H1 (cell line): ENCODE measurements around the gene ZSCAN10. TPM values are rescaled to one million over a fixed set of nuclear protein-coding genes. Genes with fewer than 3 reads are reported as not detected.

Experiments used
- CTCF ChIA-PET: fragments of 300-600 bp; sonication (Branson Sonifier 250); formaldehyde crosslinking; loops from one replicate; lab custom pipeline; 2021; ENCODE audit not compliant: partially characterized antibody; lab: Charles Lee
- POLR2A ChIA-PET: fragments of 300-600 bp; sonication (Branson Sonifier 250); formaldehyde crosslinking; loops from one replicate; lab custom pipeline; 2021; ENCODE audit warnings: inconsistent platforms; ENCODE audit not compliant: partially characterized antibody; lab: Charles Lee
- DNase-seq, 2 experiments: peaks; one replicate each; pipeline versions ENCODE4 v3.0.0 to v3.0.0-alpha.2; 2010 to 2022; ENCODE audit warnings: low spot score in 2 of 2, low read depth in 1 of 2, mixed read lengths in 1 of 2
- FAIRE-seq: peaks from 2 replicates; lab custom pipeline; 2011; peaks lifted over from hg19 to GRCh38; lab: Jason Lieb, UNC
- H2AFZ ChIP-seq: 2 replicates; pipeline ENCODE4 v1.8.1; 2012; ENCODE audit warnings: low read length, inconsistent platforms
- H2AK5ac ChIP-seq: 2 replicates; pipeline ENCODE4 v1.6.1; 2013; ENCODE audit warnings: low read depth, low read length
- H2BK120ac ChIP-seq: replicated peaks from 2 replicates; pipeline ENCODE3; 2013; ENCODE audit warnings: low read depth, low read length, inconsistent platforms
- H2BK12ac ChIP-seq: 2 replicates; pipeline ENCODE4 v1.6.1; 2013; ENCODE audit warnings: low read depth, low read length
- H2BK15ac ChIP-seq: 2 replicates; pipeline ENCODE4 v1.6.1; 2013; ENCODE audit warnings: low read length
- H2BK20ac ChIP-seq: 2 replicates; pipeline ENCODE4 v1.6.1; 2013; ENCODE audit warnings: low read length
- H2BK5ac ChIP-seq: 2 replicates; pipeline ENCODE4 v1.6.1; 2013; ENCODE audit warnings: low read depth, low read length
- H3K14ac ChIP-seq: 2 replicates; pipeline ENCODE4 v1.6.1; 2013; ENCODE audit warnings: inconsistent platforms; ENCODE audit not compliant: insufficient read length
- H3K18ac ChIP-seq: 2 replicates; pipeline ENCODE4 v1.6.1; 2013; ENCODE audit warnings: low read length; ENCODE audit errors: extremely low read depth
- H3K23ac ChIP-seq: 2 replicates; pipeline ENCODE4 v1.6.1; 2013; ENCODE audit warnings: inconsistent platforms; ENCODE audit not compliant: insufficient read length
- H3K23me2 ChIP-seq: 2 replicates; pipeline ENCODE4 v1.6.1; 2013; ENCODE audit warnings: low read depth, low read length
- H3K27ac ChIP-seq: 2 replicates; pipeline ENCODE4 v1.6.1; 2011; ENCODE audit warnings: low read depth, low read length, inconsistent platforms
- H3K27me3 ChIP-seq, 4 experiments: replicated peaks in 1 of 4; 1 replicate in 1 of 4; 2 replicates in 3 of 4; pipeline versions ENCODE4 v1.6.1 to v1.8.1; 2011 to 2013; ENCODE audit warnings: low read length in 3 of 4, mild to moderate bottlenecking in 3 of 4, inconsistent platforms in 2 of 4, mixed read lengths in 2 of 4, moderate library complexity in 1 of 4; ENCODE audit not compliant: control insufficient read depth in 3 of 4, insufficient read depth in 3 of 4; ENCODE audit errors: extremely low read depth in 1 of 4
- H3K36me3 ChIP-seq, 4 experiments: 2 replicates each; pipeline versions ENCODE4 v1.6.1 to v1.8.1; 2011 to 2013; ENCODE audit warnings: mild to moderate bottlenecking in 4 of 4, low read length in 3 of 4, moderate library complexity in 2 of 4, control low read depth in 1 of 4, inconsistent platforms in 1 of 4; ENCODE audit not compliant: insufficient read depth in 4 of 4, control insufficient read depth in 2 of 4
- H3K4ac ChIP-seq: replicated peaks from 2 replicates; pipeline ENCODE3; 2013; ENCODE audit warnings: low read length, low read depth, mixed read lengths, inconsistent platforms; ENCODE audit not compliant: insufficient read length
- H3K4me1 ChIP-seq, 4 experiments: replicated peaks in 1 of 4; 1 replicate in 1 of 4; 2 replicates in 3 of 4; pipeline versions ENCODE4 v1.6.1 to v1.8.1; 2011 to 2013; ENCODE audit warnings: low read length in 3 of 4, inconsistent platforms in 2 of 4, mixed read lengths in 1 of 4; ENCODE audit not compliant: insufficient read depth in 4 of 4, control insufficient read depth in 3 of 4
- H3K4me2 ChIP-seq, 2 experiments: 2 replicates each; pipeline versions ENCODE4 v1.6.1 to v1.8.1; 2011 to 2013; ENCODE audit warnings: low read depth in 2 of 2, low read length in 2 of 2, control low read depth in 1 of 2, inconsistent platforms in 1 of 2, mild to moderate bottlenecking in 1 of 2; ENCODE audit not compliant: insufficient read depth in 1 of 2
- H3K4me3 ChIP-seq, 4 experiments: fragments of 200-600, 300-600 bp in 1 of 4; sonication (generic), shearing (Covaris generic), sonication (Bioruptor Twin) in 1 of 4; 2 replicates each; pipeline versions ENCODE4 v1.5.1 to v1.8.1; 2011 to 2016; ENCODE audit warnings: low read length in 4 of 4, low read depth in 3 of 4, control low read depth in 2 of 4, inconsistent platforms in 2 of 4, mild to moderate bottlenecking in 2 of 4, mixed read lengths in 1 of 4, moderate library complexity in 1 of 4; ENCODE audit not compliant: insufficient read depth in 2 of 4; ENCODE audit errors: extremely low read depth in 1 of 4
- H3K56ac ChIP-seq: replicated peaks from 2 replicates; pipeline ENCODE3; 2013; ENCODE audit warnings: low read depth, mild to moderate bottlenecking, mixed read lengths, low read length, inconsistent platforms; ENCODE audit not compliant: insufficient read length
- H3K79me1 ChIP-seq: 2 replicates; pipeline ENCODE4 v1.6.1; 2013; ENCODE audit warnings: low read depth, low read length, control low read depth
- H3K79me2 ChIP-seq, 2 experiments: 2 replicates each; pipeline versions ENCODE4 v1.6.1 to v1.8.1; 2012 to 2013; ENCODE audit warnings: low read length in 2 of 2, mild to moderate bottlenecking in 2 of 2, inconsistent platforms in 1 of 2; ENCODE audit not compliant: insufficient read depth in 2 of 2, control insufficient read depth in 1 of 2
- H3K9ac ChIP-seq, 4 experiments: replicated peaks in 1 of 4; 1 replicate in 1 of 4; 2 replicates in 3 of 4; pipeline versions ENCODE4 v1.6.1 to v1.8.1; 2011 to 2013; ENCODE audit warnings: low read depth in 3 of 4, low read length in 3 of 4, control low read depth in 2 of 4, mild to moderate bottlenecking in 2 of 4, moderate library complexity in 2 of 4, inconsistent platforms in 1 of 4; ENCODE audit errors: extremely low read depth in 1 of 4
- H3K9me3 ChIP-seq, 2 experiments: 2 replicates each; pipeline versions ENCODE4 v1.6.1 to v1.8.1; 2012 to 2013; ENCODE audit warnings: mild to moderate bottlenecking in 2 of 2, moderate library complexity in 2 of 2, control low read depth in 1 of 2, inconsistent platforms in 1 of 2, low read depth in 1 of 2, low read length in 1 of 2, mixed read lengths in 1 of 2; ENCODE audit not compliant: insufficient read depth in 2 of 2
- H4K20me1 ChIP-seq, 2 experiments: replicated peaks in 1 of 2; 2 replicates each; pipeline versions ENCODE3 to v1.8.1; 2011 to 2013; ENCODE audit warnings: inconsistent platforms in 2 of 2, low read length in 2 of 2, mild to moderate bottlenecking in 1 of 2; ENCODE audit not compliant: insufficient read depth in 2 of 2, control insufficient read depth in 1 of 2
- H4K5ac ChIP-seq: 2 replicates; pipeline ENCODE4 v1.6.1; 2013; ENCODE audit warnings: low read length, low read depth, mixed read lengths, inconsistent platforms; ENCODE audit not compliant: insufficient read length
- H4K8ac ChIP-seq: 2 replicates; pipeline ENCODE4 v1.8.0; 2013; ENCODE audit warnings: mild to moderate bottlenecking, moderate library complexity, low read length, inconsistent platforms; ENCODE audit not compliant: insufficient read depth; ENCODE audit errors: extremely low read depth
- H4K91ac ChIP-seq: replicated peaks from 2 replicates; pipeline ENCODE3; 2013; ENCODE audit warnings: low read length, mixed read lengths, inconsistent platforms; ENCODE audit not compliant: insufficient read length
- BACH1 ChIP-seq: IDR thresholded peaks from 2 replicates; pipeline ENCODE4 v1.6.1; 2012; ENCODE audit warnings: low read length, improper control_type of control experiment
- BRCA1 ChIP-seq: IDR thresholded peaks from 2 replicates; pipeline ENCODE4 v1.6.1; 2012; ENCODE audit warnings: low read depth, low read length, improper control_type of control experiment
- CBX8 ChIP-seq: fragments of 300-800, 300-1000 bp; sonication (generic); IDR thresholded peaks from 2 replicates; pipeline ENCODE4 v1.7.1; 2016; ENCODE audit warnings: low read depth, low read length, borderline replicate concordance
- EP300 ChIP-seq, 2 experiments: IDR thresholded peaks; 1 replicate in 1 of 2; 2 replicates in 1 of 2; pipeline ENCODE4 v1.6.1; 2011 to 2012; ENCODE audit warnings: low read depth in 2 of 2, low read length in 2 of 2, mild to moderate bottlenecking in 2 of 2, borderline replicate concordance in 1 of 2, inconsistent platforms in 1 of 2, moderate library complexity in 1 of 2
- GABPA ChIP-seq: IDR thresholded peaks from 2 replicates; pipeline ENCODE4 v1.6.1; 2011; ENCODE audit warnings: mild to moderate bottlenecking, low read length, moderate library complexity, borderline replicate concordance; ENCODE audit not compliant: insufficient read depth
- JUN ChIP-seq: IDR thresholded peaks from 2 replicates; pipeline ENCODE4 v1.6.1; 2011; ENCODE audit warnings: low read depth, mild to moderate bottlenecking, improper control_type of control experiment, low read length
- KDM5A ChIP-seq: fragments of 200-600 bp; IDR thresholded peaks from 2 replicates; pipeline ENCODE4 v1.7.1; 2012; ENCODE audit warnings: mild to moderate bottlenecking, low read length, inconsistent platforms, mixed read lengths
- RFX5 ChIP-seq: IDR thresholded peaks from 2 replicates; pipeline ENCODE4 v1.6.1; 2011; ENCODE audit warnings: low read depth, low read length, improper control_type of control experiment, borderline replicate concordance
- RXRA ChIP-seq: IDR thresholded peaks from 2 replicates; pipeline ENCODE4 v1.6.1; 2011; ENCODE audit warnings: low read depth, mild to moderate bottlenecking, low read length, moderate library complexity; ENCODE audit not compliant: insufficient read depth
- SIN3A ChIP-seq, 2 experiments: IDR thresholded peaks in 1 of 2; conservative IDR thresholded peaks in 1 of 2; 2 replicates each; pipeline ENCODE4 v1.6.1; 2011 to 2012; ENCODE audit warnings: low read length in 2 of 2, improper control_type of control experiment in 1 of 2, low read depth in 1 of 2, mild to moderate bottlenecking in 1 of 2
- SIRT6 ChIP-seq: IDR thresholded peaks from one replicate; pipeline ENCODE4 v1.7.1; 2012; ENCODE audit warnings: low read length, inconsistent platforms
- SP2 ChIP-seq: IDR thresholded peaks from 2 replicates; pipeline ENCODE4 v1.6.1; 2012; ENCODE audit warnings: mild to moderate bottlenecking, low read length, inconsistent platforms
- TEAD4 ChIP-seq: IDR thresholded peaks from 2 replicates; pipeline ENCODE4 v1.6.1; 2012; ENCODE audit warnings: low read depth, low read length, inconsistent platforms, mixed read lengths
- WGBS, 2 experiments: shearing (Covaris generic) in 1 of 2; methylation state at CpG; one replicate each; pipeline versions ENCODE4 v1.1.6 to v1.1.7; 2013 to 2015; ENCODE audit warnings: low lambda C conversion rate in 2 of 2, mixed read lengths in 2 of 2, inconsistent platforms in 1 of 2, low coverage in 1 of 2, missing lambda C conversion rate in 1 of 2; ENCODE audit not compliant: insufficient replicate concordance in 2 of 2, insufficient coverage in 1 of 2, insufficient read length in 1 of 2; ENCODE audit errors: extremely low coverage in 1 of 2, missing lambda C conversion rate in 1 of 2; 5-methylcytosine and 5-hydroxymethylcytosine counted together
- polyA plus RNA-seq, 7 experiments: library from polyadenylated mRNA; depleted of rRNA in 3 of 7; stranded (reverse) in 5 of 7; unstranded in 2 of 7; fragments of >200 nt in 5 of 7; fragments of 200-250 nt in 2 of 7; gene quantifications; 1 replicate in 5 of 7; 2 replicates in 1 of 7; 4 replicates in 1 of 7; pipeline versions ENCODE4 v1.2.1 to v1.2.3, GENCODE V29; 2011 to 2013; ENCODE audit warnings: missing spikeins in 2 of 7, mixed read lengths in 2 of 7
- total RNA-seq: library from RNA; stranded (reverse); fragmentation: NEBNext Ultra II Directional; extraction: Animal tissue kit (Norgen Biotek cat#: 25700); gene quantifications from 2 replicates; pipeline ENCODE4 v1.2.1, GENCODE V29; 2021

ZSCAN10 gene
- total and polyA plus RNA-seq, 2 of the 8 experiments (the other 6 are each of a cell fraction or from before 2014, with no cell fraction given): 209 to 314 TPM

DNA sequence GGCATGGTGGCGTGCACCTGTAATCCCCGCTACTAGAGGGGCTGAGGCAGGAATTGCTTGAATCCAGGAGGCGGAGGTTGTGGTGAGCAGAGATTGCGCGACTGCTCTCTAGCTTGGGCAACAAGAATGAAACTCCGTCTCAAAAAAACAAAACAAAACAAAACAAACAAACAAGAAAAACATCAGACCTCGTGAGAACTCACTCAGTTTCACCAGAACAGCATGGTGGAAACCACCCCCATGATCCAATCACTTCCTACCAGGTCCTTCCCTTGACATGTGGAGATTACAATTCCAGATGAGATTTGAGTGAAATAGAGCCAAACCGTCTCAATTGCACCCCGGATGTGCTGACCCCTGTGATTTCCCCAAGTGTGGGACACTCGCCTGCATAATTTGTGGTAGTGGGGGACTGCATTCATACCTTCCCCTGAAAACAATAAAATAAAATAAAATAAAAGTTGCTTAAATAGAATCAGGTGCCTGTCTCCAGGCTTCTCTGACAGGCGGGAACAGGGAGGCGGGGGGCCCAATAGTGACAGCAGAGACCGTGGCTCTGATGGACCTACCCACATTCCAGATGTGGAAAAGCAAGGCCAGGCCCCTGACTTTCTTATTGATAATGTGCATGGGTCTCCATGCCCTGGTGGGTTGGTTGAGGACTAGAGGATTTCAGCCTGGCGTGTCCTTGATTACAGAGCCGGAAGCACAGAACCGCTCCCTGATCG lies 13.1 kb downstream of the ZSCAN10 start:
- Histone ChIP-seq H3K27me3 (no peaks in the 10 kb centered on the region), H3K4me1 (peaks cover 0 to 6% (median 5%) of the 10 kb centered on the region in 4 experiments; a peak in 6 of 7 replicates), H3K56ac (no peak overlapping the region), H3K9me3 (no peaks in the 10 kb centered on the region), H2BK15ac (no peak overlapping the region), H3K4ac (no peak overlapping the region), H3K27ac (no peak overlapping the region), H3K18ac (no peak overlapping the region), H3K4me3 (no peak overlapping the region), H2BK5ac (no peak overlapping the region), H2AK5ac (no peak overlapping the region), H4K8ac (peak overlapping the region; percentile 36; the same call in 1 of the 2 replicates), H3K36me3 (peaks cover 14 to 31% (median 24%) of the 10 kb centered on the region in 4 experiments), H3K23ac (no peak overlapping the region), H2BK20ac (no peak overlapping the region), H3K79me1 (peaks cover 3% of the 10 kb centered on the region), H2AFZ (no peak overlapping the region), H3K9ac (no peak overlapping the region), H2BK12ac (no peak overlapping the region), H3K23me2 (no peaks in the 10 kb centered on the region), H4K5ac (no peak overlapping the region), H3K79me2 (no peaks in the 10 kb centered on the region; a peak in 1 of 4 replicates), H4K20me1 (peaks cover 13 to 18% of the 10 kb centered on the region in 2 experiments), H3K4me2 (no peak overlapping the region), H4K91ac (no peak overlapping the region), H3K14ac (no peak overlapping the region), H2BK120ac (no peak overlapping the region)
- FAIRE-seq (no peak), DNase-seq (no peak)
- WGBS, 2 experiments: 95% methylated on average over 17 of the region's 17 CpGs; no CpG with 5 or more reads in 1 of the 2 experiments
- ChIA-PET POLR2A (interaction anchor here (0.8 to 5.5 kb wide), 9 partner anchors 13 to 52 kb away, joined by 3 to 137 read pairs (median 5); partner anchors contain the start of gene ZSCAN10), CTCF (interaction anchor here (1.2 to 4.8 kb wide), 3 partner anchors 13 to 43 kb away, joined by 3 to 30 read pairs (median 14); partner anchors contain the start of gene ZSCAN10)
- TF ChIP-seq BRCA1: no peak
- no peak for TF ChIP-seq SIN3A (conservative IDR thresholded peaks at IDR 0.05 in 1 of 2, IDR thresholded peaks at IDR 0.05 in 1 of 2; ENCODE audit: low read depth in 1 of 2, low read length in 2 of 2)
- TF ChIP-seq CBX8: no peak
- no peak for TF ChIP-seq SP2
- TF ChIP-seq TEAD4: no peak
- no peak for TF ChIP-seq RXRA
- TF ChIP-seq EP300 (IDR thresholded peaks at IDR 0.05; ENCODE audit: borderline replicate concordance in 1 of 2, low read depth in 2 of 2, low read length in 2 of 2): no peak
- TF ChIP-seq JUN: no peak
- TF ChIP-seq GABPA: no peak
- TF ChIP-seq SIRT6: no peak
- TF ChIP-seq BACH1: no peak
- TF ChIP-seq RFX5: no peak
- TF ChIP-seq KDM5A: no peak
